AG10803 (cell line): ENCODE data around the gene SNX21.
"Not testable (repeated sequence)": the region's sequence is repeated elsewhere in the genome, so short reads cannot be mapped to it uniquely, and the experiment has no call there.

Source experiments
- DNase-seq: peaks from one replicate; pipeline ENCODE4 v3.0.0; 2010; ENCODE audit warnings: low read depth
- H3K4me3 ChIP-seq: 2 replicates; pipeline ENCODE4 v1.5.1; 2011; ENCODE audit warnings: mild to moderate bottlenecking, low read length, control low read depth
- TF ChIP-seq, protein P1 (sequence below): conservative IDR thresholded peaks from 2 replicates; pipeline ENCODE4 v1.5.1; 2011; ENCODE audit warnings: mild to moderate bottlenecking, low read length, control low read depth, inconsistent platforms

SNX21 gene

GRCh38 chr20:45823949-45824835 is 9.4 kb upstream of the SNX21 start:
- TF ChIP-seq, protein P1, sequence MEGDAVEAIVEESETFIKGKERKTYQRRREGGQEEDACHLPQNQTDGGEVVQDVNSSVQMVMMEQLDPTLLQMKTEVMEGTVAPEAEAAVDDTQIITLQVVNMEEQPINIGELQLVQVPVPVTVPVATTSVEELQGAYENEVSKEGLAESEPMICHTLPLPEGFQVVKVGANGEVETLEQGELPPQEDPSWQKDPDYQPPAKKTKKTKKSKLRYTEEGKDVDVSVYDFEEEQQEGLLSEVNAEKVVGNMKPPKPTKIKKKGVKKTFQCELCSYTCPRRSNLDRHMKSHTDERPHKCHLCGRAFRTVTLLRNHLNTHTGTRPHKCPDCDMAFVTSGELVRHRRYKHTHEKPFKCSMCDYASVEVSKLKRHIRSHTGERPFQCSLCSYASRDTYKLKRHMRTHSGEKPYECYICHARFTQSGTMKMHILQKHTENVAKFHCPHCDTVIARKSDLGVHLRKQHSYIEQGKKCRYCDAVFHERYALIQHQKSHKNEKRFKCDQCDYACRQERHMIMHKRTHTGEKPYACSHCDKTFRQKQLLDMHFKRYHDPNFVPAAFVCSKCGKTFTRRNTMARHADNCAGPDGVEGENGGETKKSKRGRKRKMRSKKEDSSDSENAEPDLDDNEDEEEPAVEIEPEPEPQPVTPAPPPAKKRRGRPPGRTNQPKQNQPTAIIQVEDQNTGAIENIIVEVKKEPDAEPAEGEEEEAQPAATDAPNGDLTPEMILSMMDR, result peak; percentile 52
- no peak overlapping the region for H3K4me3 ChIP-seq
- peak; percentile 43 for DNase-seq

GRCh38 chr20:45826381-45827019 is 7.1 kb upstream of the SNX21 start:
- peak; percentile 55 for DNase-seq
- TF ChIP-seq, protein P1, result no peak
- no peak overlapping the region for H3K4me3 ChIP-seq

DNA sequence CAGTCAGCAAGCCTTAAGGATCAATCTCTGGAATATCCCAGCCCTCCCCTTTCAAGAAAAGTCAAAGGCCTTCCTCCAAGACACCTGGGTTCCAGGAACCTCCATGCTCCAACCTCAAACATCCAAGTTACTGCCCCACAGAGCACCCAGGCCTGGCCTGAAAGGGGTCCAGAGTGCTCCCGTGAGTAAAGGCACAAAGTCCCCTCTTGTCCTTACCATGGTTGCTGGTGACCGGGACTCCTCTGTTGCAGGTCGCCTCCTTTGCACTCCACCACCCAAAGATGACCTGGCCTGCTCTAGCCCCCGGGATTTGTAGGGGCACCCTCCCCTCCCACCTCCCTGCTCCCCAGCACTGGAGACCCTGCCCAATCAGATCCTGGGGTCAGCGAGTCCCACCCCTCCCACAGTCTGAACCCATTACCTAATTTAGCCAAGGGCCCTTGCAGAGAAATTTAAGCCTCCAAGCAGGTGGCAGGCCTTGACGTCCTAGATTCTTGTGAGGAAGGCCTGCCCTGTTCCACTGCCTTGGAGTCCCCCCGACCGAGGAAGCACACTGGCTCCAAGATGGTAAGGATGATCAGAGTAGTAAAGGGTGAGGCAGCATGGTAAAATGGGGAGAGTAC is 6.5 kb upstream of the SNX21 start, which contains the start of gene TNNC2:
Gene TNNC2 (minus strand): TSS at position 283 of the 623 bp plus-strand sequence. CDS start 64 bp downstream, at position 219.
- DNase-seq, result no peak
- TF ChIP-seq, protein P1, result no peak
- no peak within 1 kb of the TSS for H3K4me3 ChIP-seq

DNA sequence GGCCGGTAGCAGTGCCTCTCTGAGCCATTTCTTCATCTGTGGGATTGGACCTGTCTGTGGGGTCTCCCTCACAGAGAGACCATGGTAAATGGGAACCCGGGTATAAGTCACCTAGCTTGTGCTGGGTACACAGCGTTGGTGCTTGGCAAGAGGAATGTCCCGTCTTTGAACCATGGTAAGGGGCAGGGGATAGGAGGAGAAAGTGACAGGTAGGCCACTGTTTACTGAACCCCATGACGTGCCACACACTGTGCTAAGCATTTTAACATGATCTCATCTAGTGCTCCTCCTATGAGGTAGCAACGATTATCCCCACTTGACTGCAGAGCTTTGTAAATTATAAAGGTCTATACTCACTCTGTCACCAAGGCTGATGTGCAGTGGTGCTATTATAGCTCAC is 5.9 kb upstream of the SNX21 start:
- TF ChIP-seq, protein P1, result no peak
- no peak for DNase-seq
- H3K4me3 ChIP-seq, result no peak overlapping the region

- no peak overlapping the region for H3K4me3 ChIP-seq
- TF ChIP-seq, protein P1, result no peak
- peak; percentile 42 for DNase-seq
Observed at GRCh38 chr20:45828589-45828988, 5.0 kb upstream of the SNX21 start.

- not testable (repeated sequence) for H3K4me3 ChIP-seq, DNase-seq
Observed at GRCh38 chr20:45829673-45830106, 3.9 kb upstream of the SNX21 start.

DNA sequence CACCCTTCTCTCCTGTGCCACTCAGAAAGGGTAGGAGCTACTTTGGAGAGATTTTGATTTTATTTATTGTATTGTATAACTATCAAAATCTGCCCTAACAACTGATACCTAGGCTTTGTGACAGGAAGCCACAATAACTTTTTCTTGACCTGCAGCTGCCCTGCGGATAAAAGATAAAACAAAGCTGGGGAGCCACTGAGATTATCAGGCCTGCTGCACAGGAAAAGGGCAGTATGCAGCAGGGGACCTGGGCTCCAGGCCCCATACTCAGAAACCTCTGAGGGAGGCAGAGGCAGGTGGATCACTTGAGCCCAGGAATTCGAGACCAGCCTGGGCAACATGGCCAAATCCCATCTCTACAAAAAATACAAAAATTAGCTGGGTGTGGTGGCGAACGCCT is 980 bp upstream of the SNX21 start:
- peak overlapping the region; percentile 89 for H3K4me3 ChIP-seq
- TF ChIP-seq, protein P1, result no peak
- no peak for DNase-seq
